Astrocyte (in vitro differentiated cells and primary cell): Measurements from ENCODE around the gene AIM2. TPM values are rescaled to one million over a fixed set of nuclear protein-coding genes. Genes with fewer than 3 reads are reported as not detected.

Experiments
- DNase-seq: peaks from one replicate; pipeline ENCODE4 v3.0.0-alpha.2; 2010; ENCODE audit warnings: low read depth
- FAIRE-seq: peaks from 2 replicates; lab custom pipeline; 2011; peaks lifted over from hg19 to GRCh38; lab: Jason Lieb, UNC
- H2AFZ ChIP-seq: 2 replicates; pipeline ENCODE4 v1.6.0; 2012; ENCODE audit warnings: low read depth, low read length, inconsistent platforms
- H3K27ac ChIP-seq: 2 replicates; pipeline ENCODE4 v1.5.1; 2011; ENCODE audit warnings: low read depth, low read length, inconsistent platforms
- H3K27me3 ChIP-seq: 2 replicates; pipeline ENCODE4 v1.6.0; 2011; ENCODE audit warnings: low read length, inconsistent platforms; ENCODE audit not compliant: insufficient read depth
- H3K36me3 ChIP-seq: 2 replicates; pipeline ENCODE4 v1.5.1; 2011; ENCODE audit warnings: low read length, inconsistent platforms; ENCODE audit not compliant: insufficient read depth
- H3K4me1 ChIP-seq: 2 replicates; pipeline ENCODE4 v1.5.1; 2011; ENCODE audit warnings: low read length, inconsistent platforms; ENCODE audit not compliant: insufficient read depth
- H3K4me2 ChIP-seq: 2 replicates; pipeline ENCODE4 v1.6.0; 2012; ENCODE audit warnings: low read length, inconsistent platforms
- H3K4me3 ChIP-seq: 2 replicates; pipeline ENCODE4 v1.5.1; 2011; ENCODE audit warnings: low read depth, mild to moderate bottlenecking, low read length, inconsistent platforms; ENCODE audit not compliant: insufficient read depth
- H3K79me2 ChIP-seq: 2 replicates; pipeline ENCODE4 v1.6.0; 2012; ENCODE audit warnings: mild to moderate bottlenecking, low read length, inconsistent platforms; ENCODE audit not compliant: insufficient read depth
- H3K9ac ChIP-seq: 2 replicates; pipeline ENCODE4 v1.6.0; 2012; ENCODE audit warnings: mild to moderate bottlenecking, low read length, inconsistent platforms
- H3K9me3 ChIP-seq: 2 replicates; pipeline ENCODE4 v1.5.1; 2012; ENCODE audit warnings: low read depth, mild to moderate bottlenecking, low read length, inconsistent platforms; ENCODE audit not compliant: insufficient read depth
- H4K20me1 ChIP-seq: 2 replicates; pipeline ENCODE4 v1.6.0; 2012; ENCODE audit warnings: low read length, inconsistent platforms; ENCODE audit not compliant: insufficient read depth
- H3K27ac Mint-ChIP-seq: one replicate; pipeline ENCODE4 v1.8.0; 2021; ENCODE audit warnings: mild to moderate bottlenecking, mixed read lengths; ENCODE audit not compliant: unreplicated experiment
- H3K27me3 Mint-ChIP-seq: one replicate; pipeline ENCODE4 v1.8.0; 2021; ENCODE audit warnings: low read depth, mixed read lengths; ENCODE audit not compliant: unreplicated experiment
- H3K36me3 Mint-ChIP-seq: one replicate; pipeline ENCODE4 v1.8.0; 2021; ENCODE audit warnings: low read depth, mixed read lengths; ENCODE audit not compliant: unreplicated experiment
- H3K4me1 Mint-ChIP-seq: one replicate; pipeline ENCODE4 v1.8.0; 2021; ENCODE audit warnings: low read depth, mixed read lengths; ENCODE audit not compliant: unreplicated experiment
- H3K4me3 Mint-ChIP-seq: one replicate; pipeline ENCODE4 v1.8.0; 2021; ENCODE audit warnings: mild to moderate bottlenecking, moderate library complexity, mixed read lengths; ENCODE audit not compliant: unreplicated experiment
- H3K9me3 Mint-ChIP-seq: one replicate; pipeline ENCODE4 v1.8.0; 2021; ENCODE audit warnings: mild to moderate bottlenecking, mixed read lengths; ENCODE audit not compliant: unreplicated experiment
- CTCF ChIP-seq: IDR thresholded peaks from 2 replicates; pipeline ENCODE4 v1.5.1; 2011; ENCODE audit warnings: low read depth, mild to moderate bottlenecking, inconsistent platforms, low read length, moderate library complexity; ENCODE audit not compliant: insufficient read depth
- EZH2 ChIP-seq: IDR thresholded peaks from 2 replicates; pipeline ENCODE4 v1.6.1; 2012; ENCODE audit warnings: mild to moderate bottlenecking, low read length, inconsistent platforms; ENCODE audit not compliant: insufficient read depth
- total RNA-seq: library from RNA; stranded (reverse); gene quantifications from 2 replicates; pipeline ENCODE4 v1.2.1, GENCODE V29; 2021

AIM2 gene
- total RNA-seq, 1 donor from 2014 or later, result 1.3 TPM

GRCh38 chr1:159084152-159084551, 7.6 kb upstream of the AIM2 start:
- TF ChIP-seq CTCF (no peak), EZH2 (no peak)
- H3K9ac ChIP-seq, result no peak overlapping the region
- no peaks in the 10 kb centered on the region for H3K27me3 Mint-ChIP-seq
- no peaks in the 10 kb centered on the region for H3K36me3 ChIP-seq
- no peaks in the 10 kb centered on the region for H4K20me1 ChIP-seq
- H3K4me1 ChIP-seq, result peaks cover 10% of the 10 kb centered on the region
- H3K9me3 Mint-ChIP-seq, result peaks cover 2% of the 10 kb centered on the region
- FAIRE-seq (no peak), DNase-seq (no peak)
- H2AFZ ChIP-seq, result no peak overlapping the region
- H3K36me3 Mint-ChIP-seq, result no peaks in the 10 kb centered on the region
- H3K27me3 ChIP-seq, result no peaks in the 10 kb centered on the region
- H3K4me1 Mint-ChIP-seq, result peaks cover 13% of the 10 kb centered on the region
- no peak overlapping the region for H3K27ac Mint-ChIP-seq
- no peak overlapping the region for H3K4me3 Mint-ChIP-seq
- no peak overlapping the region for H3K4me2 ChIP-seq
- H3K9me3 ChIP-seq, result no peaks in the 10 kb centered on the region
- H3K27ac ChIP-seq, result no peak overlapping the region
- H3K79me2 ChIP-seq, result no peaks in the 10 kb centered on the region
- no peak overlapping the region for H3K4me3 ChIP-seq

GRCh38 chr1:159083013-159083412, 6.4 kb upstream of the AIM2 start:
- Histone ChIP-seq H3K36me3 (no peaks in the 10 kb centered on the region), H3K79me2 (no peaks in the 10 kb centered on the region), H2AFZ (no peak overlapping the region), H3K27me3 (no peaks in the 10 kb centered on the region), H4K20me1 (no peaks in the 10 kb centered on the region), H3K27ac (no peak overlapping the region), H3K4me1 (peaks cover 2% of the 10 kb centered on the region), H3K4me3 (no peak overlapping the region), H3K9me3 (no peaks in the 10 kb centered on the region), H3K4me2 (no peak overlapping the region), H3K9ac (no peak overlapping the region)
- H3K27ac Mint-ChIP-seq, result no peak overlapping the region
- H3K27me3 Mint-ChIP-seq, result no peaks in the 10 kb centered on the region
- no peaks in the 10 kb centered on the region for H3K36me3 Mint-ChIP-seq
- TF ChIP-seq EZH2 (no peak), CTCF (no peak)
- no peak for FAIRE-seq
- peaks cover 6% of the 10 kb centered on the region for H3K4me1 Mint-ChIP-seq
- no peak overlapping the region for H3K4me3 Mint-ChIP-seq
- DNase-seq, result no peak
- no peaks in the 10 kb centered on the region for H3K9me3 Mint-ChIP-seq

GRCh38 chr1:159081626-159082025, 5.1 kb upstream of the AIM2 start:
- Histone ChIP-seq H3K4me3 (no peak overlapping the region), H2AFZ (no peak overlapping the region), H3K27ac (no peak overlapping the region), H3K27me3 (peaks cover 4% of the 10 kb centered on the region), H3K79me2 (no peaks in the 10 kb centered on the region), H3K9me3 (no peaks in the 10 kb centered on the region), H3K9ac (no peak overlapping the region), H4K20me1 (no peaks in the 10 kb centered on the region), H3K4me1 (no peaks in the 10 kb centered on the region), H3K36me3 (no peaks in the 10 kb centered on the region), H3K4me2 (no peak overlapping the region)
- no peak overlapping the region for H3K4me3 Mint-ChIP-seq
- peaks cover 7% of the 10 kb centered on the region for H3K4me1 Mint-ChIP-seq
- H3K27ac Mint-ChIP-seq, result no peak overlapping the region
- DNase-seq (no peak), FAIRE-seq (no peak)
- no peaks in the 10 kb centered on the region for H3K9me3 Mint-ChIP-seq
- H3K27me3 Mint-ChIP-seq, result no peaks in the 10 kb centered on the region
- H3K36me3 Mint-ChIP-seq, result no peaks in the 10 kb centered on the region
- TF ChIP-seq EZH2 (no peak), CTCF (no peak)
